ENCODE measurements around the gene SLC7A6OS. TPM values are rescaled to one million over a fixed set of nuclear protein-coding genes. Genes with fewer than 3 reads are reported as not detected.
"Not testable (repeated sequence)": the region's sequence is repeated elsewhere in the genome, so short reads cannot be mapped to it uniquely, and the experiment has no call there.

SLC7A6OS gene
- total RNA-seq, 2 donors from 2014 or later = 9.9 to 12.5 TPM

GRCh38 chr16:68306633-68307032 is 4.1 kb downstream of the SLC7A6OS start:
- intact Hi-C loops (cut with DNase I) = no loop called here
- no peak for DNase-seq (ENCODE audit: low spot score)

- intact Hi-C loops (cut with DNase I) = no loop called here
- no peak for DNase-seq (ENCODE audit: low spot score)
Observed at GRCh38 chr16:68300734-68301459, 9.8 kb downstream of the SLC7A6OS start.

GRCh38 chr16:68299571-68300453 is 10.9 kb downstream of the SLC7A6OS start:
- no peak for DNase-seq (ENCODE audit: low spot score)
- intact Hi-C loops (cut with DNase I) = no loop called here

GRCh38 chr16:68298907-68299561 is 11.7 kb downstream of the SLC7A6OS start:
- intact Hi-C loops (cut with DNase I) = no loop called here
- DNase-seq (ENCODE audit: low spot score) = peak; percentile 89

GRCh38 chr16:68298312-68298711 is 12.4 kb downstream of the SLC7A6OS start:
- intact Hi-C loops (cut with DNase I) = no loop called here
- no peak for DNase-seq (ENCODE audit: low spot score)

GRCh38 chr16:68297908-68298307 is 12.8 kb downstream of the SLC7A6OS start:
- no peak for DNase-seq (ENCODE audit: low spot score)
- intact Hi-C loops (cut with DNase I) = no loop called here

- intact Hi-C loops (cut with DNase I) = no loop called here
- no peak for DNase-seq (ENCODE audit: low spot score)
Observed at GRCh38 chr16:68296693-68297092, 14.1 kb downstream of the SLC7A6OS start.

GRCh38 chr16:68296291-68296690 is 14.5 kb downstream of the SLC7A6OS start:
- no peak for DNase-seq (ENCODE audit: low spot score)
- intact Hi-C loops (cut with DNase I) = no loop called here

- DNase-seq (ENCODE audit: low spot score) = no peak
- intact Hi-C loops (cut with DNase I) = no loop called here
Observed at GRCh38 chr16:68292425-68292824, 18.3 kb downstream of the SLC7A6OS start.

GRCh38 chr16:68291227-68291626 is 19.5 kb downstream of the SLC7A6OS start:
- DNase-seq (ENCODE audit: low spot score) = no peak
- intact Hi-C loops (cut with DNase I) = no loop called here

GRCh38 chr16:68290450-68290849 is 20.3 kb downstream of the SLC7A6OS start:
- intact Hi-C loops (cut with DNase I) = no loop called here
- no peak for DNase-seq (ENCODE audit: low spot score)

- DNase-seq (ENCODE audit: low spot score) = no peak
Observed at GRCh38 chr16:68289621-68290329, 21.0 kb downstream of the SLC7A6OS start.

GRCh38 chr16:68289202-68289601 is 21.5 kb downstream of the SLC7A6OS start:
- no peak for DNase-seq (ENCODE audit: low spot score)
- intact Hi-C loops (cut with DNase I) = no loop called here

More at GRCh38 chr16:68289621-68290329, 21.0 kb downstream of the SLC7A6OS start:
- intact Hi-C loops (cut with DNase I) = no loop called here

- intact Hi-C loops (cut with DNase I) = not testable (repeated sequence)
Observed at GRCh38 chr16:68288796-68289195, 21.9 kb downstream of the SLC7A6OS start.

GRCh38 chr16:68288252-68288650 is 22.5 kb downstream of the SLC7A6OS start:
- intact Hi-C loops (cut with DNase I) = no loop called here
- DNase-seq (ENCODE audit: low spot score) = no peak

More at GRCh38 chr16:68288796-68289195, 21.9 kb downstream of the SLC7A6OS start:
- DNase-seq (ENCODE audit: low spot score) = not testable (repeated sequence)

GRCh38 chr16:68287276-68288251 is 23.2 kb downstream of the SLC7A6OS start:
- intact Hi-C loops (cut with DNase I) = no loop called here
- DNase-seq (ENCODE audit: low spot score) = peak; percentile 93

- DNase-seq (ENCODE audit: low spot score) = no peak
- intact Hi-C loops (cut with DNase I) = no loop called here
Observed at GRCh38 chr16:68286153-68287074, 24.3 kb downstream of the SLC7A6OS start.

Measured in posterior vena cava (tissue), 2 donors.